ENCODE data around the gene CSRNP2.
A peak's percentile ranks its signal among the peaks of the same experiment; 100 is the strongest.
"Not testable (repeated sequence)": the region's sequence is repeated elsewhere in the genome, so short reads cannot be mapped to it uniquely, and the experiment has no call there.

CSRNP2 gene

GRCh38 chr12:51083126-51083833 is at the start of gene CSRNP2:
TSS of gene CSRNP2 (minus strand) at chr12:51083596. CDS start at chr12:51076561, 7,035 bp downstream.
- peak; percentile 97 for DNase-seq (ENCODE audit: low spot score)

DNA sequence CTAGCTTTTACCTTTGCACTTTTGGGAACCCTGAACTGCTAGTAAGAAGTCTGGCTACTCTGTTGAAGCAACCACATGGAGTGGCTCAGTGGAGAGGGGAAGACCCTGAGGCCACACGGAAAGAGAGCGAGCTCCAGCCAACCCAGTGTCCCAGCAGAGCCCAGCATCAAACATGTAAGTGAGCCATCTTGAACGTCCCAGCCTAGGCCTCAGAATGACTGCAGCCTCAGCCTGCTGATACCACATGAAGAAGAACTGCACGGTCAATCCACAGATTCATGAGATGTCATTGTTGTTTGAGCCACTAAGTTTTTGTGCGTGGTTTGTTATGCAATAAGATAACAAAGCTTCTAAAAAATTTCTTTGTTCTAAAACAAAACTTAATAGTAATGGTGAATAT is 49.3 kb upstream of the CSRNP2 start:
- DNase-seq (ENCODE audit: low spot score) = no peak

DNA sequence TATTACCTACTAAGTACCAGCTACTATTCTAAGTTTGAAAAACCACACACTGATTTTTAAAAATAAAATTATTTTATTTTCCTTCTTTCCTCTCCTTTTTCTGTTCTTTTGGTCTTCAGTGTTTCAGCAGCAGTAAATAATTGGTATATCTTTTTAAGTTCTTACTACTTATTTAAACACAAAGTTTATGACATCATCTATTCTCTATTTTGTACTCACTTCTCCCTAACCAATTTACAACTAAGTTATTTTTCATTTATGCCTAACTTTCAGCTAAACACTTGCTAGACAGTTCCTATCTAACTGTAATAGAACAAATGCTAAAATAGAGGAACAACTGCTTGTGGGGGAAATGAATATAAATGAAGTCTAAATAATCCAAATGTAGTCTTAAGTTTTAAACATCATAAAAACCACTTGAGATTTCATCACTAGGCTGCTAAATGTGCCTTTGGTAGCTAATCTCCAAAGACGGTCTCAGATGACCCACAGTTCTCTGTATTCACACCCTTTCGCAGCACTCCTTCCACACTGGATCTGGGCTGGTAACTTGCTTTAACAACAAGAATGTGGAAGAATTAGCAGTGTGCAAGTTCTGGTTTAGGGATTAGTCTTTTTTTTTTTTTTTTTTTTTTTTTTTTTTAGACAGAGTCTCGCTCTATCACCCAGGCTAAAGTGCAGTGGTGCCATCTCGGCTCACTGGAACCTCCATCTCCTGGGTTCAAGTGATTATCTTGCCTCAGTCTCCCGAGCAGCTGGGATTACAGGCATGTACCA is 48.5 kb upstream of the CSRNP2 start:
- no peak for DNase-seq (ENCODE audit: low spot score)

GRCh38 chr12:51128919-51129318 is 45.5 kb upstream of the CSRNP2 start:
- no peak for DNase-seq (ENCODE audit: low spot score)

- no peak for DNase-seq (ENCODE audit: low spot score)
Measured at GRCh38 chr12:51127050-51127729, 43.8 kb upstream of the CSRNP2 start.

GRCh38 chr12:51126297-51126696 is 42.9 kb upstream of the CSRNP2 start:
- DNase-seq (ENCODE audit: low spot score) = no peak

GRCh38 chr12:51124504-51124903 is 41.1 kb upstream of the CSRNP2 start:
- DNase-seq (ENCODE audit: low spot score) = peak; percentile 79

GRCh38 chr12:51122844-51123243 is 39.4 kb upstream of the CSRNP2 start:
- no peak for DNase-seq (ENCODE audit: low spot score)

GRCh38 chr12:51118706-51119105 is 35.3 kb upstream of the CSRNP2 start:
- no peak for DNase-seq (ENCODE audit: low spot score)

DNA sequence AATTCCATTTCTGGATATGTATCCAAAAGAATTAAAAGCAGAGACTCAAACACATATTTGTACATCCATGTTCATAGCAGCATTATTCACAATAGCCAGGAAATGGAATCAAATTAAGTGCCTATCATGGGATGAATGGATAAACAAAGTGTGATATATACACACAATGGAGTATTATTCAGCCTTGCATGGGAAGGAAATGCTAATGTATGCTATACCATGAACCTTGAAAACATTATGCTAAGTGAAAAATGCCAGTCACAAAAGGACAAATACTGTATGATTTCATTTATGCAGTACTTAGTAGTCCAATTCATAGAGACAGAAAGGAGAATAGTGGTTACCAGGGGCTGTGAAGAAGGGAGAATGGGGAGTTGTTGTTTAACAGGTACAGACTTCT is 32.1 kb upstream of the CSRNP2 start:
- no peak for DNase-seq (ENCODE audit: low spot score)

GRCh38 chr12:51108136-51108535 is 24.7 kb upstream of the CSRNP2 start:
- DNase-seq (ENCODE audit: low spot score) = no peak

DNA sequence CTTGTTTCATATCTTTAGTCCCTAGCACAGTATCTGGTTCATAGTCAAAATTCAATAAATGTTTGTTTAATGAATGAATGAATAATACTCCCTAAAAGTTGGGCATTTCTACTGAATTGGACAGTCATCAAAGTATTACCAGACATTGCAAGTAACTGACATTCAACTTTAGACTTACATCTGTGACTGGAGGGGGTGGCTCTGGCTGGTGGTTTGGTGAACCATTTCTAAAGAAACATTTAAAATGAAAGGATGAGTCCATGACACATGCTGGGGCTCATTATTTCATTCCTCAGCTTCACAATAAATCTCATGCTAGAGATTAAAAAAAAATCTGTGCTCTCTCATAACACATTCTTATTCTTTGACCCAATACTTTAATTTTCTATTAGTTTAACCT is 20.6 kb upstream of the CSRNP2 start:
- no peak for DNase-seq (ENCODE audit: low spot score)

- no peak for DNase-seq (ENCODE audit: low spot score)
Measured at GRCh38 chr12:51098611-51099010, 15.2 kb upstream of the CSRNP2 start.

DNA sequence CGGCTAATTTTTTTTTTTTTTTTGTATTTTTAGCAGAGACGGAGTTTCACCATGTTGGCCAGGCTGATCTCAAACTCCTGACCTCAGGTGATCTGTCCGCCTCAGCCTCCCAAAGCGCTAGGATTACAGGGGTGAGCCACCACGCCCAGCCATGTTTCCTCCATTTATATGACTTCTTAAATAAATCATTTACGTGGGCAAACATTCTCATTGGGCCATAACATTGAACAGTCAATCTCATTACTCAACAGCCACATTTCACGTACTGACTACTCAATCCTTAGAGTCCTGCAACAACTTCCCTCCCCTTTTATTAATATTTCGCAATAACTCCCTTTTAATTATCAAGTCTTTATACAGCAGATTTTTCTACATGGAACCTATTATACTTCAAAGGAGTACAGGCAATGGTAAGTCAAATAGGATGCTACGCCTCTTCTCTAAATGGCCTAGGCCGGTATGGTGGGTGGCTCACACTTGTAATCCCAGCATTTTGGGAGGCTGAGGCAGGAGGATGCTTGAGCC is 7.4 kb upstream of the CSRNP2 start:
- DNase-seq (ENCODE audit: low spot score) = no peak

GRCh38 chr12:51087818-51088217 is 4.4 kb upstream of the CSRNP2 start:
- no peak for DNase-seq (ENCODE audit: low spot score)

GRCh38 chr12:51086933-51087332 is 3.5 kb upstream of the CSRNP2 start:
- DNase-seq (ENCODE audit: low spot score) = no peak

DNA sequence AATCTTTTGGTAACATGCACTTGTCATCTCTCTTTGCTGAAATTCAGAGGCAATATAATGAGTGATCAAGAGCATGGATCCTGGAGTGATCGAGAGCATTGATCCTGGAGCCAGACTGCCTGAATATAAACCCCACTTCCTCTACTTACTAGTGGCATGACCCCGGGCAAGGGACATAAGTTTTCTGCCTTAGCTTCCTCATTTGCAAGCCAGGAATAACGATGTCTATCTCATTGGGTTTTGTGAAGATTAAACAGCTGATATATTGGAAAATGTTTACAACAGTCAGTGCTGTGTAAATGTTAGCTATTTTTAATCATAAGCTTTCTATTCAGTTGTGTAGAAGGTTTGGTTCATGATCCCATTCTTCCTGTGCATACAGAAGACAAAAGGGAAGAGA is 2.4 kb upstream of the CSRNP2 start:
- DNase-seq (ENCODE audit: low spot score) = no peak

DNA sequence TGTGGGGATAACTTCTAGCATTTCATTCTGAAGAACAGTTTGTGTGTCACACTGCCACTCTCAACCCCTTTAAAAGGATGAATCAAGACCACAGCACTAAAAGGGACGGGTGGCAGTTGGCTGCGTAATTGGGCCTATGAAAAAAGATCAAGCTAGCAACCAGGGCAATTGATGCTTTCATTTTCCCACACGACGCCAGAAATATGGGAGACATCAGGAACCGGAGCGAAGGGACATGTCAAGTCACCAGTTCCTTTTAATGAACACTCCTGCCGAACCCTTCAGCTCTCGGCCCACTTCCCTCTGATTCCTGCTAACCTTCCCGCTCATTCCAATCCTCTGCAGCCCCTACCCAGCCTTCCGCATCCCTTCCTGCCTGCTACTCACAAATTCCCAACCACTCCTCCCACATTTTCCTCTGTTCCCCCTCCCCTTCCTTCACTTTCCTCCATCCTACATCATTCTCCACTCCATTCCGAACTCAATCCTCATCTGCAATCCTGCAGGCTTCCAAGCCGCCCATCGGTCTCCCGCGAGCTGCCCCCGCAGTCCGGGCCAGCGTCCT is 753 bp downstream of the CSRNP2 start:
- peak; percentile 57 for DNase-seq (ENCODE audit: low spot score)

DNA sequence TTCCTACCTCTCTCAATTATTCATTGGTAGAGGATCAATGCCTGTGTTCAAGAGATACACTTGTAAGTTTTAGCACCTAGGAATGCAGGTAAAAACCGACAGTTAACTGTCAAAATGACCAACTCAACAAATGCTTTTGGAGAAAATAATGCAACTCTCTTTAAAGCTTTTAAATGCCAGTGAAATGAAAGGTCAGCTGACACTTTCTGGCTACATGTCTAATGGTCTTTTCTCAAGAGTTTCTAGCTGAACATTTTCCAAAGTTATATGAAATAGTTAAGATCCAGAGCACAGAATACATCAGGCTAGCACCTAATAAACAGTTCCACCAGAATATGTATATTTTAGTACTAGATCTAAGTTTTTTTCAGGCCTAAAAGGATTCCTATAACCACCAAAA is 2.0 kb downstream of the CSRNP2 start:
- DNase-seq (ENCODE audit: low spot score) = no peak

- no peak for DNase-seq (ENCODE audit: low spot score)
Measured at GRCh38 chr12:51080136-51080535, 3.3 kb downstream of the CSRNP2 start.

DNA sequence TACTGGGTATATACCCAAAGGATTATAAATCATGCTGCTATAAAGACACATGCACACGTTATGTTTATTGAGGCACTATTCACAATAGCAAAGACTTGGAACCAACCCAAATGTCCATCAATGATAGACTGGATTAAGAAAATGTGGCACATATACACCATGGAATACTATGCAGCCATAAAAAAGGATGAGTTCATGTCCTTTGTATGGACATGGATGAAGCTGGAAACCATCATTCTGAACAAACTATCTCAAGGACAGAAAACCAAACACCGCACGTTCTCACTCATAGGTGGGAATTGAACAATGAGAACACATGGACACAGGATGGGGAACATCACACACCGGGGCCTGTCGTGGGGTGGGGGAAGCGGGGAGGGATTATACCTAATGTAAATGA is 4.5 kb downstream of the CSRNP2 start:
- DNase-seq (ENCODE audit: low spot score) = not testable (repeated sequence)

GRCh38 chr12:51078346-51078745 is 5.0 kb downstream of the CSRNP2 start:
- DNase-seq (ENCODE audit: low spot score) = not testable (repeated sequence)

Measured in cerebellar cortex (tissue), 1 donor.